ENCODE data around the gene CCDC93.
A peak's percentile ranks its signal among the peaks of the same experiment; 100 is the strongest.

The CCDC93 gene

GRCh38 chr2:118006861-118007260 is 7.0 kb downstream of the CCDC93 start:
- H3K79me2 ChIP-seq (ENCODE audit: control insufficient read depth, low read length): peaks cover 37% of the 10 kb centered on the region
- H3K9me3 ChIP-seq (ENCODE audit: control insufficient read depth, insufficient read depth, low read length): no peaks in the 10 kb centered on the region
- no peak overlapping the region for H3K27ac ChIP-seq (ENCODE audit: low read depth, low read length)
- H3K27me3 ChIP-seq (ENCODE audit: control insufficient read depth, low read length): no peaks in the 10 kb centered on the region
- H3K4me1 ChIP-seq (ENCODE audit: control insufficient read depth, low read length): peaks cover 7% of the 10 kb centered on the region
- H3F3A ChIP-seq (ENCODE audit: control insufficient read depth, insufficient read depth): no peaks in the 10 kb centered on the region
- no peaks in the 10 kb centered on the region for H3K9me2 ChIP-seq (replicated peaks; ENCODE audit: control insufficient read depth, low read length)
- H3K4me2 ChIP-seq (ENCODE audit: low read length): no peak overlapping the region
- peaks cover 64% of the 10 kb centered on the region for H3K36me3 ChIP-seq (ENCODE audit: control insufficient read depth, low read length)
- peaks cover 11% of the 10 kb centered on the region; the same call in 1 of the 2 replicates for H4K20me1 ChIP-seq (ENCODE audit: control insufficient read depth, insufficient read depth, low read depth, low read length)
- TF ChIP-seq, protein P1, sequence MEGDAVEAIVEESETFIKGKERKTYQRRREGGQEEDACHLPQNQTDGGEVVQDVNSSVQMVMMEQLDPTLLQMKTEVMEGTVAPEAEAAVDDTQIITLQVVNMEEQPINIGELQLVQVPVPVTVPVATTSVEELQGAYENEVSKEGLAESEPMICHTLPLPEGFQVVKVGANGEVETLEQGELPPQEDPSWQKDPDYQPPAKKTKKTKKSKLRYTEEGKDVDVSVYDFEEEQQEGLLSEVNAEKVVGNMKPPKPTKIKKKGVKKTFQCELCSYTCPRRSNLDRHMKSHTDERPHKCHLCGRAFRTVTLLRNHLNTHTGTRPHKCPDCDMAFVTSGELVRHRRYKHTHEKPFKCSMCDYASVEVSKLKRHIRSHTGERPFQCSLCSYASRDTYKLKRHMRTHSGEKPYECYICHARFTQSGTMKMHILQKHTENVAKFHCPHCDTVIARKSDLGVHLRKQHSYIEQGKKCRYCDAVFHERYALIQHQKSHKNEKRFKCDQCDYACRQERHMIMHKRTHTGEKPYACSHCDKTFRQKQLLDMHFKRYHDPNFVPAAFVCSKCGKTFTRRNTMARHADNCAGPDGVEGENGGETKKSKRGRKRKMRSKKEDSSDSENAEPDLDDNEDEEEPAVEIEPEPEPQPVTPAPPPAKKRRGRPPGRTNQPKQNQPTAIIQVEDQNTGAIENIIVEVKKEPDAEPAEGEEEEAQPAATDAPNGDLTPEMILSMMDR (IDR thresholded peaks at IDR 0.05; ENCODE audit: low read depth, low read length, poor library complexity, severe bottlenecking): no peak
- no peak for TF ChIP-seq EZH2phosphoT487 (IDR thresholded peaks at IDR 0.05; ENCODE audit: borderline replicate concordance, low read length)
- no peak overlapping the region for H3K4me3 ChIP-seq (ENCODE audit: low read length)

- no peaks in the 10 kb centered on the region for H3K9me3 ChIP-seq (ENCODE audit: control insufficient read depth, insufficient read depth, low read length)
- peaks cover 7% of the 10 kb centered on the region for H3K4me1 ChIP-seq (ENCODE audit: control insufficient read depth, low read length)
- H3K79me2 ChIP-seq (ENCODE audit: control insufficient read depth, low read length): peaks cover 32% of the 10 kb centered on the region
- H3K27ac ChIP-seq (ENCODE audit: low read depth, low read length): no peak overlapping the region
- H3F3A ChIP-seq (ENCODE audit: control insufficient read depth, insufficient read depth): no peaks in the 10 kb centered on the region
- peaks cover 6% of the 10 kb centered on the region; the same call in 1 of the 2 replicates for H4K20me1 ChIP-seq (ENCODE audit: control insufficient read depth, insufficient read depth, low read depth, low read length)
- peaks cover 67% of the 10 kb centered on the region for H3K36me3 ChIP-seq (ENCODE audit: control insufficient read depth, low read length)
- TF ChIP-seq, protein P1 (IDR thresholded peaks at IDR 0.05; ENCODE audit: low read depth, low read length, poor library complexity, severe bottlenecking): no peak
- no peak for TF ChIP-seq EZH2phosphoT487 (IDR thresholded peaks at IDR 0.05; ENCODE audit: borderline replicate concordance, low read length)
- H3K27me3 ChIP-seq (ENCODE audit: control insufficient read depth, low read length): no peaks in the 10 kb centered on the region
- H3K9me2 ChIP-seq (replicated peaks; ENCODE audit: control insufficient read depth, low read length): no peaks in the 10 kb centered on the region
- no peak overlapping the region for H3K4me2 ChIP-seq (ENCODE audit: low read length)
- no peak overlapping the region for H3K4me3 ChIP-seq (ENCODE audit: low read length)
These were observed 7.5 kb downstream of the CCDC93 start for GRCh38 chr2:118006326-118006725.

DNA sequence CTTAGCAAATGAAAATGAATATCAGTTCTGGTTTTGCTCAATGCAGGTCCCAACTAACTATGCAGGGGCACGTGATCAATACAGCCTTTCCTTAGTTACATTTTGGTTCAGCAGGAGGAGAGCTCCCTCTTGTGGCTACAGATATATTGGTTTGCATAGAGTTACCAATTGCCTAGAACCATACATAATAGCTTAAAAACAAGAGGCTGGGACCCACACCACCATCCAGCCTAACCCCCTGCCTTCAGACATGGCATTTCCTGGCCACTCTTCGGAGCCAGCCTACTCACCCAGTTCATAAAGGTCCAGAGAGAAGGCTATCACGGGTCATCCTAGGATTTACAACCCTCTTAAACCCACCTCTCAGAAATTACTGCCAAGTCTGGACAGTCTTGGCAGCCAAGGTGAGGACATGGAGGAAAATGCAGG is 10.5 kb downstream of the CCDC93 start:
- peaks cover under 1% of the 10 kb centered on the region; the same call in 1 of the 2 replicates for H4K20me1 ChIP-seq (ENCODE audit: control insufficient read depth, insufficient read depth, low read depth, low read length)
- H3K27ac ChIP-seq (ENCODE audit: low read depth, low read length): no peak overlapping the region
- no peaks in the 10 kb centered on the region for H3K9me3 ChIP-seq (ENCODE audit: control insufficient read depth, insufficient read depth, low read length)
- H3K4me2 ChIP-seq (ENCODE audit: low read length): no peak overlapping the region
- TF ChIP-seq, protein P1 (IDR thresholded peaks at IDR 0.05; ENCODE audit: low read depth, low read length, poor library complexity, severe bottlenecking): peak; percentile 86
- no peak for TF ChIP-seq EZH2phosphoT487 (IDR thresholded peaks at IDR 0.05; ENCODE audit: borderline replicate concordance, low read length)
- H3K79me2 ChIP-seq (ENCODE audit: control insufficient read depth, low read length): peaks cover 3% of the 10 kb centered on the region
- no peaks in the 10 kb centered on the region for H3K9me2 ChIP-seq (replicated peaks; ENCODE audit: control insufficient read depth, low read length)
- peaks cover 86% of the 10 kb centered on the region for H3K36me3 ChIP-seq (ENCODE audit: control insufficient read depth, low read length)
- peaks cover 7% of the 10 kb centered on the region for H3K4me1 ChIP-seq (ENCODE audit: control insufficient read depth, low read length)
- H3K27me3 ChIP-seq (ENCODE audit: control insufficient read depth, low read length): no peaks in the 10 kb centered on the region
- no peaks in the 10 kb centered on the region for H3F3A ChIP-seq (ENCODE audit: control insufficient read depth, insufficient read depth)
- no peak overlapping the region for H3K4me3 ChIP-seq (ENCODE audit: low read length)
